Stimulated activated CD8-positive, alpha-beta memory T cell treated with anti-CD3 and anti-CD28 coated beads, Interleukin-15, amount 100 ng/mL, for 1 hour (primary cell): ENCODE results near the gene ZC3H18.

Experiments
- DNase-seq: peaks from one replicate; pipeline ENCODE4 v3.0.0-alpha.2; 2020; ENCODE audit warnings: low read depth

The ZC3H18 gene

GRCh38 chr16:88639231-88640038, 69.2 kb downstream of the ZC3H18 start:
- DNase-seq, result no peak

GRCh38 chr16:88640039-88640495, 69.9 kb downstream of the ZC3H18 start:
- DNase-seq, result no peak

DNA sequence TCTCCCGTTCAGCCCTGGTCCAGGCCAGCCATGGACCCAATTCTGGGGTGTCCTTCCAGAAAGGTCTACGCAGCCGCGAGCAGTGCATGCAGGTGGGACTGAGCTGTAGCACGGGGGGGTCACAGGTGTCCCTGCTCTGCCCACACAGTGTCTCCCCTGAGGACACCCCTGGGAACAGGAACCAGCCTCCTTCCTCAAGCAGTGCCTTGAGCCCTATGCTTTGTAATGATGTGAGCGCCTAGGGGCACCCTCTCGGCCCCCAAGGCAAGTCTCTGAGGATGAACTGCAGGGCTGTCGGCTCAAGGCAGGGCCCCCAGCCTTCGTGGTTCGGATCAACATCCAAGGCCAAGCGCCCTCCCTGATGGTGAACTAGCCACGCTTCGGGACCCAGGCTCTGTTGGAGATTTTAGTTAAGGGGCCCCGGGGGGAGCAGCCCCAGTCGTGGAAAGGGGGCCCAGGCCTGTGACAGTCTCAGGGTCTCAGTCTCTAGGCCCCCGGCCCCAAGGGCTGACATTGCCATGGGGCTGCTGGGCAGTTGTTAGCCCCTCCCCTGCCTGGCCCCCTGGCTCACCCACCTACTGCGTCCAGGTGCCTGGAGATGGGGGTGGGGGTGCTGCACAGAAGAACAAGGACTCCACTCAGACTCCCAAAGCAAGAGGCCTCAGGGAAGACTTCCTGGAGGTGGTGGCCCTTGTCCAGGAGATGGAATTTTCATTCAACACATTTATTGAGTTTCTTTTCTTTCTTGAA, 70.5 kb downstream of the ZC3H18 start:
- DNase-seq, result no peak

GRCh38 chr16:88642881-88643643, 72.9 kb downstream of the ZC3H18 start:
- DNase-seq, result no peak

DNA sequence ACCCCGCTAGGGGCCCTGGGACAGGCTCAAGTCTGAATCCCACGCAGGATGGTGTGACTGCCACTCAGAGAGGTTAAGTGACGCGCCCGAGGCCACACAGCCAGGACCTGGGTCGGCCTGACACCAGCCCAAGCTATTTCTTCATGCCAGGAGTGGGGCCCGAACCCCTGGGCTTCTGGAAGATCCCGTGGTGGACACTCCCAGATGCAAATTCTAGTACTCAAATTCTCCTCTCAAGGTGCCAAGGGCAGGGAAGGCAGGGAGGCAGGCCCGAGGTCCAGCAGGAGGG, 73.4 kb downstream of the ZC3H18 start:
- no peak for DNase-seq

DNA sequence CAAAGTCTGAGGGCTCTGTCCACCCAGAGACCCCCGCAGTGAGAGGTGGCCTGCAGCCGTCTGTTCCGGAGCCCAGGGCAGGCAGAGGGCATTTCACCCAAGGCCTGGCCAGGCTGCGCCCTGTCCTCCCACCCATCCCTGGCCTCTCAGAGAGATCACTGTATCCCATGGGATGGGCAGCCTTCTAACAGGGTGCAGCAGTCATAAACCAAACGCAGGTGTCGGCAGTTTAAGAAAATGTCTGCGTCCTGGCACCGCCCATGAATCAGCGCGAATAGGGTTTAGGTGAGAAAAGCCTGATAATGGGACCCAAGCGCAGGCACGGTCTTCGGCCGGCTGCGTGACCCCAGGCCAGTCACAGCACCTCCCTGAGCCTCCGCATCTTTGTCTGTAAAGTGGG, 75.3 kb downstream of the ZC3H18 start:
- DNase-seq, result no peak

DNA sequence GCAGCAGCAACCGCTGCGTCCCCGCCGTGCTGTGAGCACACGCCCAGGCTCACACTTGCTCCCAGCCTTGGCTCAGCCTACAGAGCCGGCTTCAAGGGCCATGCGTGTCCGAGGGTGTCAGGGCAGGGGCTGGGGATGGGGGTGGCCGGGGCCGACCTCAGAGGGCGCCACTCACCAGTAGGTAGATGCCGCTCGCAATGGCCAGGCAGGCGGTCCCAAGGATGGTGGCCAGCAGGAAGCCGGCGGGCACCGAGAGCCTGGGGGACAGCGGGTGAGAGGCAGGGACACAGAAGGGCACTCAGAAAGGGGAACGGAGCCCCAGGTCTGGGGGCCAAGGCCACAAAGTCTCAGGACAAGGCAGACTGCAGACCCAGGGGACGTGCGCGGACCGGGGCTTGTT, 75.7 kb downstream of the ZC3H18 start:
- DNase-seq, result no peak

- DNase-seq, result no peak
These were observed 76.3 kb downstream of the ZC3H18 start for GRCh38 chr16:88646345-88647034.

- DNase-seq, result no peak
These were observed 77.2 kb downstream of the ZC3H18 start for GRCh38 chr16:88647178-88648070.

- DNase-seq, result no peak
These were observed 79.2 kb downstream of the ZC3H18 start for GRCh38 chr16:88649195-88649923.

GRCh38 chr16:88649924-88650748, 79.9 kb downstream of the ZC3H18 start:
- DNase-seq, result no peak

DNA sequence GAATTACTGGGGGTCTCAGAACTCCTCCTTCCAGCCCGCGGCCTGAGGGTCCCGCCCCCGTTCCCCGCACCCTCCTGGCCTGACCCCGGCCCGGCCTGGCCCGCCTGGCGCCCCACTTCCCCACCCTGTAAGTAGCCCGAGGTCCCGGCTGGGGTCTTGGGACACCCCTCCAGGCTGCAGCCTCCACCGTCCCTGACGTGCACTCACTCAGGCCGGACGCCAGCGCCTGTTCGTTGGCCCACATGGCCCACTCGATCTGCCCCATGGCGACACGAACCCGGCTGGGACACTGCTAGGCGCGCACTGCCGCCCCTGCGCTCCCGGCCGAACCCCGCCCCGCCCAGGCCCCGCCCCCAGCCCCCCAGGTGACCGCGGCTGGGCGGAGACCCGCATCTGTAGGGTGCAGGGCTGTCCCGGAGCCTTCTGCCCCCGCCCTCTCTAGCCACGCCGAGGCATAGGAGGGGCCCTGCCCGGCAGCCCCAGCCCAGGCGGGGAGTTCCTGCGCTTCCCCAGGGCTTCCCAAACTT, 80.6 kb downstream of the ZC3H18 start, which contains the start of gene CYBA:
Gene CYBA, minus strand, starts transcription at position 305 of the 527 bp plus-strand sequence. Its CDS starts 40 bp downstream, at position 265.
- peak; percentile 47 for DNase-seq

GRCh38 chr16:88651276-88651988, 81.2 kb downstream of the ZC3H18 start:
- no peak for DNase-seq

DNA sequence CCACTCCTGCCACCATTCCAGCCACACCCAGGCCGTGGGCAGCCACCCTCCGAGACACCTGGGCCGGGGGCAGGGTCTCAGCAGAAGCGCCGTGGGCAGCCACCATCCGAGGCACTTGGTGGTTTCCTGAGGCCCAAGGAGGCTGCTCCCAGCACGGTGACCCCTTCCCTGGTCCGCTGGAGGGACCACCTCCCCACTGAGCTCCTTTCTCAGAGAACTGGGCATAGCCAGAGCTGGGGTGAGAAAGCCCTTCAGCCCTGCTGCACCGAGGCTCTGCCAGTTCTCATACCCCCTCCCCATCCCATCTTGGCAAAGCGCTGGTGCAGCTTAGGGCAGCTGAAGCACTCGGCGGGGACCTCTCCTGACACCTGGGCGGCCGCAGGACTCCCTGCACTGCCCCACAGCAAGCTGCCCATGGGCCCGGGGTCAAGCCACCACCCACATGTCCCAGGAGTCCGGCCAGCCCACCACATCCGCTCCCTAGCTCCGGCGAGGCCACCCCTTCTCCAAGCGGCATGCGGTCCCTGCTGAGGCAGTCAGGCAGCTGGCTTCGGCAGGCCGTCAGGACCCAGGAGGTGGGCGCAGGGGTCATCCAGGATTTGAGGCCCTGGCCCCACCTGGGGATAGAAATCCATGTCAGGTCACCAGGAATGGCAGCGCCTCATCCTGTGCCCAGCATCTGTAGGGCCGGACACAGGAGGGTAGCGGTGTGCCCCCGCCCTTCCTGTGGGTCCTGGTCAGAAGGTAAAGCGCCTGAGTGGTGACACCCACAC, 82.0 kb downstream of the ZC3H18 start:
- DNase-seq, result no peak

DNA sequence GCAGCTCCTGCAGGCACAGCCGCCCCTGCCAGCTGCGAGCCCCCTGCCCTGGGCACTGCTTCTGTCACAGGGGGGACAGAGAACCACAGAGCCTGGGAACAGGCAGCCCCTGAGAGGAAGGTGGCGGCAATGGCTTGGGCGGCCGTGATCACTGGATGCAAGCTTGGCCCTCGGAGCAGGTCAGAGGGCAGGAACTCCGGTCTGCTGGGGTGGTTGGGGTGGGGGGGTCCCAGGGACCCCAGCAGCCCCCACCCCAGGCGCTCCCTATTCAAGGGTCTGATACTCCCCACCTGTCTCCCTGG, 82.5 kb downstream of the ZC3H18 start:
- no peak for DNase-seq

- DNase-seq, result no peak
These were observed 82.9 kb downstream of the ZC3H18 start for GRCh38 chr16:88653101-88653500.

DNA sequence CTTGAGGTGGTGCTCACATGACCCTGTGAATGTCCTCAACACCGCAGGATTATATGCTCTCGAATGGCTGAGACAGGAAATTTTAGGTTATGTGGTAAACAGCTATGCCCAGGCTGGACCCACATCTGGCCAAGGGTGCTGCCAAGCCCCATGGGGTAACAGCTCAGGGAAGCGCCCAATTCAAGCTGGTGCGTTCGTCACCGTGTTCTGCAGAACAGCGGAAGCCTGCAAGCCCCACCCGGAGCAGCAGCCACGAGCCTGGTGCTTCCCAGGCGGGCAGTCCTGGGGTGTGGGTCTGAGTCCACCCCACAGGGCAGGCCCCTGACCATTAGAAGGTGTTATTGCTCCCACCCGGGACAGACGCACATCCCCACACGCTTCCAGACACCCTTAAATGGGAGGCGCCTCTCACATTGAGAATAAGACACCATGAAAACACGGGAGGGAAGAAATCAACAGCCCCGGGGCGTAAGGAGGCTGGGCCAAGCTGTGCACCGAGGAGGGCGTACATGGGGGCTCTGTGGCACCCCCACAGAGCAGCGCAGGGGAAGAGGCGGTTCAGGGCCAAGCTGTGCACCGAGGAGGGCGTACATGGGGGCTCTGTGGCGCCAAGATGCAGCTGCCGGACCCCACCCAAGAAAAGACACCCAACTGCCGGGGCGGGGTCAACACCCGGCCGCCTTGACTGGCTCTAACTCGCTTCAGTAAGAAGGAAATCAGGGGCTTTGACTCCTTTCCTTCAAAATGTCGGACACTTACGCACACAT, 83.6 kb downstream of the ZC3H18 start:
- DNase-seq, result no peak
